ENCODE data around the gene SRGAP3. TPM values are rescaled to one million over a fixed set of nuclear protein-coding genes. Genes with fewer than 3 reads are reported as not detected.

SRGAP3 gene
- total and polyA plus RNA-seq, 2 donors (not counting 1 experiment from before 2014, with no cell fraction given) = 0.92 to 12.4 TPM

DNA sequence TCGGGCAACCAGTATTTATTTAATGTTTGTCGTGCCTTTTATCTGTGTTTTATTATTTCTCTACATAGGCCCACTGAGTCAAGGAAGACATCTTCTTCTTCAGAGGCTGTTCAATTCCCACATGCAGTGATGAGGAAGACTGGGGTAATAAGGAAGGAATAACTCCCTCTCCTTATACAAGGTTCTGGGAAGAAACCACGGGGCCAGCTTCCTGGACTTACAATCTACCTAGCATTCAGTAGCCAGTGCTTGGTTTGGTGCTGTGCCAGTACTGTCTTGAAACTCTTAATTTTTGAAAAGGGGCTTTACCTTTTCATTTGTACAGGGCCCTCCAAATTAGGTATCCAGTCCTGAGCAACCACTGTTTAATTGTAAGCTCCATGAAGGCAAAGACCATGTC, 51.2 kb downstream of the SRGAP3 start:
- TF ChIP-seq EZH2 (IDR thresholded peaks at IDR 0.05; ENCODE audit: low read length, missing control alignments) = no peak
- TF ChIP-seq, protein P1, sequence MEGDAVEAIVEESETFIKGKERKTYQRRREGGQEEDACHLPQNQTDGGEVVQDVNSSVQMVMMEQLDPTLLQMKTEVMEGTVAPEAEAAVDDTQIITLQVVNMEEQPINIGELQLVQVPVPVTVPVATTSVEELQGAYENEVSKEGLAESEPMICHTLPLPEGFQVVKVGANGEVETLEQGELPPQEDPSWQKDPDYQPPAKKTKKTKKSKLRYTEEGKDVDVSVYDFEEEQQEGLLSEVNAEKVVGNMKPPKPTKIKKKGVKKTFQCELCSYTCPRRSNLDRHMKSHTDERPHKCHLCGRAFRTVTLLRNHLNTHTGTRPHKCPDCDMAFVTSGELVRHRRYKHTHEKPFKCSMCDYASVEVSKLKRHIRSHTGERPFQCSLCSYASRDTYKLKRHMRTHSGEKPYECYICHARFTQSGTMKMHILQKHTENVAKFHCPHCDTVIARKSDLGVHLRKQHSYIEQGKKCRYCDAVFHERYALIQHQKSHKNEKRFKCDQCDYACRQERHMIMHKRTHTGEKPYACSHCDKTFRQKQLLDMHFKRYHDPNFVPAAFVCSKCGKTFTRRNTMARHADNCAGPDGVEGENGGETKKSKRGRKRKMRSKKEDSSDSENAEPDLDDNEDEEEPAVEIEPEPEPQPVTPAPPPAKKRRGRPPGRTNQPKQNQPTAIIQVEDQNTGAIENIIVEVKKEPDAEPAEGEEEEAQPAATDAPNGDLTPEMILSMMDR (conservative IDR thresholded peaks at IDR 0.05 in 1 of 2, IDR thresholded peaks at IDR 0.05 in 1 of 2; ENCODE audit: low read depth in 1 of 2, low read length in 2 of 2) = no peak
- H3K4me2 ChIP-seq (ENCODE audit: extremely low read depth, insufficient read depth, low read length) = no peak overlapping the region
- no peak overlapping the region for H3K27ac ChIP-seq (ENCODE audit: insufficient read depth, low read length)
- no peaks in the 10 kb centered on the region for H3K9me3 ChIP-seq (ENCODE audit: control insufficient read depth, insufficient read depth, low read depth, low read length)
- no peak overlapping the region for H3K9ac ChIP-seq (ENCODE audit: insufficient read depth, low read length)
- H4K20me1 ChIP-seq (ENCODE audit: control insufficient read depth, extremely low read depth, insufficient read depth, low read length) = no peaks in the 10 kb centered on the region
- H2AFZ ChIP-seq (ENCODE audit: low read length) = no peak overlapping the region
- H3K4me1 ChIP-seq (ENCODE audit: control insufficient read depth, extremely low read depth, insufficient read depth, low read length) = no peaks in the 10 kb centered on the region
- no peaks in the 10 kb centered on the region for H3K79me2 ChIP-seq (ENCODE audit: control insufficient read depth, insufficient read depth, low read length)
- no peaks in the 10 kb centered on the region for H3K27me3 ChIP-seq (ENCODE audit: control insufficient read depth, insufficient read depth, low read length)
- no peak overlapping the region for H3K4me3 ChIP-seq (replicated peaks in 1 of 4; ENCODE audit: control extremely low read depth in 1 of 4, insufficient read depth in 1 of 4, low read depth in 3 of 4, low read length in 4 of 4)
- no peak for DNase-seq (ENCODE audit: low read depth in 2 of 2)
- no peaks in the 10 kb centered on the region for H3K36me3 ChIP-seq (ENCODE audit: control insufficient read depth, insufficient read depth, low read length)

- H3K4me3 ChIP-seq (replicated peaks in 1 of 4; ENCODE audit: control extremely low read depth in 1 of 4, insufficient read depth in 1 of 4, low read depth in 3 of 4, low read length in 4 of 4) = no peak overlapping the region
- H3K9me3 ChIP-seq (ENCODE audit: control insufficient read depth, insufficient read depth, low read depth, low read length) = no peaks in the 10 kb centered on the region
- TF ChIP-seq EZH2 (IDR thresholded peaks at IDR 0.05; ENCODE audit: low read length, missing control alignments) = no peak
- TF ChIP-seq, protein P1 (conservative IDR thresholded peaks at IDR 0.05 in 1 of 2, IDR thresholded peaks at IDR 0.05 in 1 of 2; ENCODE audit: low read depth in 1 of 2, low read length in 2 of 2) = no peak
- no peak for DNase-seq (ENCODE audit: low read depth in 2 of 2)
- no peaks in the 10 kb centered on the region for H3K27me3 ChIP-seq (ENCODE audit: control insufficient read depth, insufficient read depth, low read length)
- no peak overlapping the region for H2AFZ ChIP-seq (ENCODE audit: low read length)
- no peak overlapping the region for H3K27ac ChIP-seq (ENCODE audit: insufficient read depth, low read length)
- H3K36me3 ChIP-seq (ENCODE audit: control insufficient read depth, insufficient read depth, low read length) = no peaks in the 10 kb centered on the region
- H3K9ac ChIP-seq (ENCODE audit: insufficient read depth, low read length) = no peak overlapping the region
- H3K79me2 ChIP-seq (ENCODE audit: control insufficient read depth, insufficient read depth, low read length) = no peaks in the 10 kb centered on the region
- H3K4me2 ChIP-seq (ENCODE audit: extremely low read depth, insufficient read depth, low read length) = no peak overlapping the region
- no peaks in the 10 kb centered on the region for H3K4me1 ChIP-seq (ENCODE audit: control insufficient read depth, extremely low read depth, insufficient read depth, low read length)
- H4K20me1 ChIP-seq (ENCODE audit: control insufficient read depth, extremely low read depth, insufficient read depth, low read length) = no peaks in the 10 kb centered on the region
Measured at GRCh38 chr3:9196020-9196419, 53.4 kb downstream of the SRGAP3 start.

DNA sequence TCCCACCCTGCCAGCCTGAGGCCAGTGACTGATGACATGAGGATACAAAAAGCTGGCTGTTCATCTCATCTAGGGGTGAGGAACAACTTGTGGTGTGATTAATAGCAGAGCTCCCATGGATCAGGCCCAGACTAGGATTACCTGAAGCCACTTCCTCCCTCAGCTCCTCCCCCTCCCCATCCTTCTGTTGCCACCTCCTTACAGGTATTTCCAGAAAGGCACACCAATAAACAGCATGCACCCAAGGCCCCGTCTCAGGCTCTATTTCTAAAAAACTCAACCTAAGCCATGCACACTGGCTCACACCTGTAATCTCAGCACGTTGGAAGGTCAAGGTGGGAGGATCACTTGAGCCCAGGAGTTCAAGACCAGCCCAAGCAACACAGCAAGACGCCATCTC, 54.1 kb downstream of the SRGAP3 start:
- Histone ChIP-seq H3K36me3 (ENCODE audit: control insufficient read depth, insufficient read depth, low read length) (no peaks in the 10 kb centered on the region), H3K27me3 (ENCODE audit: control insufficient read depth, insufficient read depth, low read length) (no peaks in the 10 kb centered on the region), H2AFZ (ENCODE audit: low read length) (no peak overlapping the region), H3K4me3 (replicated peaks in 1 of 4; ENCODE audit: control extremely low read depth in 1 of 4, insufficient read depth in 1 of 4, low read depth in 3 of 4, low read length in 4 of 4) (no peak overlapping the region), H3K9me3 (ENCODE audit: control insufficient read depth, insufficient read depth, low read depth, low read length) (no peaks in the 10 kb centered on the region), H3K4me1 (ENCODE audit: control insufficient read depth, extremely low read depth, insufficient read depth, low read length) (no peaks in the 10 kb centered on the region), H3K9ac (ENCODE audit: insufficient read depth, low read length) (no peak overlapping the region), H3K79me2 (ENCODE audit: control insufficient read depth, insufficient read depth, low read length) (no peaks in the 10 kb centered on the region), H4K20me1 (ENCODE audit: control insufficient read depth, extremely low read depth, insufficient read depth, low read length) (no peaks in the 10 kb centered on the region), H3K4me2 (ENCODE audit: extremely low read depth, insufficient read depth, low read length) (no peak overlapping the region), H3K27ac (ENCODE audit: insufficient read depth, low read length) (no peak overlapping the region)
- no peak for TF ChIP-seq EZH2 (IDR thresholded peaks at IDR 0.05; ENCODE audit: low read length, missing control alignments)
- TF ChIP-seq, protein P1 (conservative IDR thresholded peaks at IDR 0.05 in 1 of 2, IDR thresholded peaks at IDR 0.05 in 1 of 2; ENCODE audit: low read depth in 1 of 2, low read length in 2 of 2) = no peak
- DNase-seq (ENCODE audit: low read depth in 2 of 2) = no peak
